CD1c-positive myeloid dendritic cell (primary cell): ENCODE results near the gene F13A1.

Experiments used
- DNase-seq: peaks from one replicate; pipeline ENCODE4 v3.0.0-alpha.2; 2016; ENCODE audit errors: extremely low spot score

The F13A1 gene

GRCh38 chr6:6319952-6320811 lies at the start of gene F13A1:
Gene F13A1 (minus strand): TSS chr6:6320662. CDS start chr6:6318664, 1,998 bp downstream.
- DNase-seq = peak; percentile 62

GRCh38 chr6:6368684-6369052 lies 48.2 kb upstream of the F13A1 start:
- peak; percentile 12 for DNase-seq

- DNase-seq = no peak
These were observed 47.7 kb upstream of the F13A1 start for GRCh38 chr6:6368040-6368683.

DNA sequence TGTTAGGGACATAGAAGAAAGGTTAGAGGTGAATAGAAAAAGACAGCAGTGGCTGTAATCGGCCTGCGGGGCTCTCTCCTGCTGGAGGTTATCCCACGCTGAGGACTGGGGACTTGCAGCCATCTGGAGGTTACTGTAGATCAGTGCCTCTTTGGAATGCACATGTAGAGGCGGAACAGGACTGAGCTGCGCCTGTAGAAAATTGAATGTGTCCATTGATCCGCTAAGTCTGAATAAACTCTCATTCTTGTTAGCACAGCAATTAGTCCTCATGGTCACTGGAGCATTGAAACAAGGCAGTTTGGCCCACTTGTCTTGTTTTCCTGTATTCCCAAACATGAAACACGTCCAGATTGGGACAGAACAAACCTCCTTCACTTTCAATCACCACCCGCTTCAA lies 46.3 kb upstream of the F13A1 start:
- no peak for DNase-seq

DNA sequence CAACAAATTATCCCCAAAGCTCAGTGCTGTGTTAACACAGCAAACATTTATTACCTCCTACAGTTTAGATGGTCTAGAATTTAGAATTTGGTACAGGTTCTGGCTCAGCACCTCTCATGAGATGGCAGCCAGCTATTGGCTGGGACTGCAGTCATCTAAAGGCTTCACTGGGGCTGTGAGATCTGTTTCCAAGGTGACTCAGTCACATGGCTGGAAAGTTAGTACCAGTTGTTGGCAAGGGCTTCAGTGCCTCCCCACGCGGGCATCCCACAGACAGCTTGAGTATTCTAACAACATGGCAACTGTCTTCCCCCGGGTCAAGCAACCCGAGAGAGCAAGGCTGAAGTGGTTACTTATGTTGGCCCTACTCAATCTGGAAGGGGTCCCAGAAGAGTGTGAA lies 44.8 kb upstream of the F13A1 start:
- no peak for DNase-seq

DNA sequence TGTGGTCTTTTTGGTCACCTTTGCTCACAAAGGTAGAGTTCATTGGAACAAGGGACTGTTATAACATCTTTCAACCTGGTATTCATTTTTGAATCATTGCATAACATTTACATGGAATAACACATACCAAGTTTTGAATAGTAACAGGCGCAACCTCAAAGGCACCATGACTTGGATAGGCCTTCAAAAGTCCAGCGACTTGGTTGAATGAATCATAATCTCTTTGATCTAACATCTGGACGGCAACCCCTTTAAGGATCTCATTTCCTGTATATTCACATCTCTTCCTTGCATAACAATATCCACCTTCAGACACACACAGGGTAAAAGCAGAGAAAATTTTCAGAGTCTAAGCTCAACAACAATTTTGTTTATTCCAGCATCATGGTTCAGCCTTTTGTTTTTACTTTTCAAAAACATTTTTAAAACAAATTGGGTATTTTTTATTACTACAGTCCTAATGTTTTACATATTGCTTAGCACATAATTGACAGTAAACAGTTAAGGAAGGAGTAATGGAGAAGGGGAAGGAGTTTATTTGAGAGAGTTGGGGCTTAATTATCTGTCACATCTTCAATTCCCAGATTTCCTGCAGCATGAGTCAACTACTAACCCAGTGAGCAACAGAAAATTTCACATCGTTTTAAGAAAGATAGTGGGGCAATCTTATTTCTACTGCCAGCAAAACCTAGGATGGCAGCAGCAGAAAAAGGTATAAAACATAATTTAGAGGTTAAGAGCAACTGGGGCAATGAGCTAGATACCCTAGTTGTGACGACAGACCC lies 41.8 kb upstream of the F13A1 start:
- DNase-seq = no peak

DNA sequence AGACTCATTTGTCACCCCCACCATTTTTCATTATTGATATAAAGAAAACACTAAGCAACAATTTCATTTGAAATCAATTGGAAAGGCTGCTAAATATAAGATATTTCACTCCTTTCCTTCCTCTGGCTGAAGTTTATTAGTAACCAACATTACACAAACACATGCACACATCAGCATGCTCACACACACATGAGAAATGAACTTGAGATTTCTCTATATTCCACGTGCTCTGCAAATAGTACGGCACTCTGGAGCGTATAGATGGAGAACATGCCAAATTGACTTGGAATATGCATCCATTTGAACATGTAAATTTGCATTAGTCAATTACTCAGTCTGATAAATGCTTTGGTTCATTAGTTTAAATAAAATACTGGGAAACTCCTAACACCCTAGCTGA lies 37.1 kb upstream of the F13A1 start:
- no peak for DNase-seq

GRCh38 chr6:6357032-6357431 lies 36.6 kb upstream of the F13A1 start:
- no peak for DNase-seq

- no peak for DNase-seq
These were observed 32.3 kb upstream of the F13A1 start for GRCh38 chr6:6352772-6353171.

DNA sequence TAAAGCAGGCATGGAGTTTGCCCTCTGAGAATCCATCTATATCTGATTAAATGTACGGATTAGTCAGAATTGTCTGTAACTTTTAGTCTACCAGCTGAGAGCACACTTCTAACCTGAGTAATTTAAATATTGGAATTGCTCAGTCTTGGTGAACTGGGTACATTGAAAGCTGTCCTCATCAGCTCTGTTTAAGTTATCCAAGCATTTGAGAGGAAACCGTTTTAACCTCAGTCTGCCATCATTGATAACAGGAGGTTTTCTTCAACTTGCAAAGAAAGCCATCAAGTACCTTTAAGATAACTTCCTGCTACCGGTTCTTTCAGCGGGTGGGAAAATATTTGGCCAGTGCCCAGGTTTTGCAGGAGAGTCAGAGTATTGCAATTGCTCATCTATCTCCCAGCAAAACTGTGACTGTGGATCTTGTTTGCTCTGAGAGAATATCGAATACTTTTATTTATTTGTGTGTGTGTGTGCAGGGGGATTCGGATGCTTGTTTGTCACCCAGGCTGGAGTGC lies 31.1 kb upstream of the F13A1 start:
- no peak for DNase-seq

DNA sequence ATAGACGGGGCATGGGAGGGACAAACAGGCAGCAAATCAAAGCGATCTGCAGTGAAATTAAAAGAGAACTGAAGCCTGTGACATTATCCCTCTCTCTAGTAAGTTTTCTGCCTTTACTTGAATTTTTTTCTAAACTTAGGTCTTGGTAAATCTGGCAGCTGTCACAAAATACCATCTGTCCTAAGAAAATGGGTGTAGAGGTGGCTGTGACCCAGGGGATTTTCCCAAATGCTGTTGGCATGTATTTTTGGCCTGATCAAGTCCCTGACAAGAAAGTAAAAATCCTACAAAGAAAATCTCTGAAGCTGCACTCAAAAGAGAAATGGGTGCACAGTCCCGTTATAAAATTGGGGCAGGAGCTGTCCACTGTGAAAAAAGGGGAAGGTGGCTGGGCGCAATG lies 30.2 kb upstream of the F13A1 start:
- DNase-seq = no peak

GRCh38 chr6:6348256-6348655 lies 27.8 kb upstream of the F13A1 start:
- peak; percentile 7 for DNase-seq

GRCh38 chr6:6346427-6347023 lies 26.1 kb upstream of the F13A1 start:
- DNase-seq = no peak

- peak; percentile 86 for DNase-seq
These were observed 13.0 kb upstream of the F13A1 start for GRCh38 chr6:6333501-6333900.

- DNase-seq = peak; percentile 29
These were observed 12.4 kb upstream of the F13A1 start for GRCh38 chr6:6332811-6333244.

DNA sequence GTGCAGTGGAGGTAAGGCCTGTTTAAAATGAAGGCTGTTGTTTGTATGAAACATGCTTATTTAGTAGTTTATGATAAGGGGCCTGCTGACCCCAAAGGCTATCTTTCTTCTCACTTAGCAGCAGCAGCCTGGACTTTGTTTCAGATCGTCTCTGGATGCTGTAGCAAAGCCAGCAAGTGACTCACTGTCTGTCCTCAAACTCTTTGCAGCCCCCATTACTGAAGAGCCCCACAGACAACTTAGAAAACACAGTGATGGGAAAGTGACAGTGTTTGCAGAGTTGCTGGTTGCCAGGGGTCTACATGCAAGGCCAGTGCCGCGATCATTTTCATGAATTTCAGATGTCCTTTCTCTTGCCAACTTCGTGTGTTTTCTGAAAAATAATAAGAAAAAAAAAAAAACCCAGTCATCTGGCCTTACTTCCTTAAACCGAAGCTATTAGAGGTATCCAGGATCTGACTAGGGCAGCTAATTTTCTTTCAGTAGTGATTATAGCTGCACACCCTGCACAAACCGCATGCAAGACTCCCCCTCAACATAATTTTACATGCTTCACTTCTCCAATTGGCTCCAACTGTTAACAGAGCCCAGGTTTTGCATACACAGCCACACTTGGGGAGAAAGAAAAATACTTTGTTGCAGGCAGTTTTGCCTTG lies 11.6 kb upstream of the F13A1 start:
- peak; percentile 76 for DNase-seq

DNA sequence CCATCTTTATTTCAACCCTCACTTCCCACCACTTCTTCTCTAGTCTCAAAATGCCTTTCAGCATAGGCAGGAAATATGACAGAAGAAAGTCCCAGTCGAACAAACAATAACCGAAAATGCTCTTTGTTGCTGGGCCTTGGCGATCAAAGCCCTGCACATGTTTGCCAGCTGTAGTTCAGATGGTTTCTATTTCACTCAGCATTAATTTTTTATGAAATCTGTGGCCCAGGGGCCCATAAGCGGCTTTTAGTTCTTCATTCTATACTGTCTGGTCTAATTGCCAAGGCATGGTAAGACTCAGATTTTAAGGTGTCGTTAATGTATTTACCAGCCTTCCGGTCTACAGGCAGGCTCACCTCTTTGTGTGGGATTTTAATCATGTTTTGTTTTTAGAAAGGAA lies 10.9 kb upstream of the F13A1 start:
- peak; percentile 82 for DNase-seq

DNA sequence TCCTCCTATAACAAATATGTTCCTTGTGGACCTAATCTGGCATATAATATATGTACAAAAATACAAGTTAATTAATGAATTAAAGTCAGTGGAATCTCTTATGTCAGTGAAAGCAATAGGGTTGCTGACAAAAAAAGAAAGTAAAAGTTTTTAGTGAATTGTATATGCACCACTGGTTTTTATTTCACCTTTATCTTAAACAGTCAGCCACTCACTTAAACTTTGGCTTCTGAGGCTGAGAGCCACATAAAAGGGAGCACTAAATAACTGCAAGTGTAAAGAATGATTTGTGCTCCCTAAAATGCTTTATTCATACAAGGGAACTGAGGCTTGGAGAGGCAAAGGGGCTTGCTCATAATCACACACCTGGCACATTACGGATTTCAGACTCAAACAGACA lies 9.9 kb upstream of the F13A1 start:
- DNase-seq = no peak

GRCh38 chr6:6328451-6328850 lies 8.0 kb upstream of the F13A1 start:
- peak; percentile 94 for DNase-seq

- no peak for DNase-seq
These were observed 2.9 kb upstream of the F13A1 start for GRCh38 chr6:6323352-6323751.

GRCh38 chr6:6320901-6321300 lies 439 bp upstream of the F13A1 start:
- no peak for DNase-seq
